ENCODE measurements around the gene ATRAID. TPM values are rescaled to one million over a fixed set of nuclear protein-coding genes. Genes with fewer than 3 reads are reported as not detected.

ATRAID gene
- total and polyA plus RNA-seq, 4 donors: 44.9 to 77.5 (median 48.9) TPM

GRCh38 chr2:27182346-27182745, 29.5 kb upstream of the ATRAID start:
- TF ChIP-seq, protein P1, sequence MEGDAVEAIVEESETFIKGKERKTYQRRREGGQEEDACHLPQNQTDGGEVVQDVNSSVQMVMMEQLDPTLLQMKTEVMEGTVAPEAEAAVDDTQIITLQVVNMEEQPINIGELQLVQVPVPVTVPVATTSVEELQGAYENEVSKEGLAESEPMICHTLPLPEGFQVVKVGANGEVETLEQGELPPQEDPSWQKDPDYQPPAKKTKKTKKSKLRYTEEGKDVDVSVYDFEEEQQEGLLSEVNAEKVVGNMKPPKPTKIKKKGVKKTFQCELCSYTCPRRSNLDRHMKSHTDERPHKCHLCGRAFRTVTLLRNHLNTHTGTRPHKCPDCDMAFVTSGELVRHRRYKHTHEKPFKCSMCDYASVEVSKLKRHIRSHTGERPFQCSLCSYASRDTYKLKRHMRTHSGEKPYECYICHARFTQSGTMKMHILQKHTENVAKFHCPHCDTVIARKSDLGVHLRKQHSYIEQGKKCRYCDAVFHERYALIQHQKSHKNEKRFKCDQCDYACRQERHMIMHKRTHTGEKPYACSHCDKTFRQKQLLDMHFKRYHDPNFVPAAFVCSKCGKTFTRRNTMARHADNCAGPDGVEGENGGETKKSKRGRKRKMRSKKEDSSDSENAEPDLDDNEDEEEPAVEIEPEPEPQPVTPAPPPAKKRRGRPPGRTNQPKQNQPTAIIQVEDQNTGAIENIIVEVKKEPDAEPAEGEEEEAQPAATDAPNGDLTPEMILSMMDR (IDR thresholded peaks at IDR 0.05; ENCODE audit: low read depth, low read length, missing input control): no peak
- TF ChIP-seq JUND (IDR thresholded peaks at IDR 0.05) (no peak), GABPA (IDR thresholded peaks at IDR 0.05 in 1 of 2, conservative IDR thresholded peaks at IDR 0.05 in 1 of 2) (no peak), RAD21 (IDR thresholded peaks at IDR 0.05) (no peak), REST (IDR thresholded peaks at IDR 0.05) (no peak), NR2F2 (IDR thresholded peaks at IDR 0.05) (no peak), SP1 (IDR thresholded peaks at IDR 0.05) (no peak), ZBTB33 (IDR thresholded peaks at IDR 0.05) (no peak)
- TF ChIP-seq, protein P2, sequence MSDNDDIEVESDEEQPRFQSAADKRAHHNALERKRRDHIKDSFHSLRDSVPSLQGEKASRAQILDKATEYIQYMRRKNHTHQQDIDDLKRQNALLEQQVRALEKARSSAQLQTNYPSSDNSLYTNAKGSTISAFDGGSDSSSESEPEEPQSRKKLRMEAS (IDR thresholded peaks at IDR 0.05): no peak
- TF ChIP-seq, protein P3, sequence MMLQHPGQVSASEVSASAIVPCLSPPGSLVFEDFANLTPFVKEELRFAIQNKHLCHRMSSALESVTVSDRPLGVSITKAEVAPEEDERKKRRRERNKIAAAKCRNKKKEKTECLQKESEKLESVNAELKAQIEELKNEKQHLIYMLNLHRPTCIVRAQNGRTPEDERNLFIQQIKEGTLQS (IDR thresholded peaks at IDR 0.05): no peak
- H3K27ac ChIP-seq (ENCODE audit: low read depth in 1 of 2, low read length in 2 of 2): peak overlapping the region in 1 of 2 donors; percentile 28

DNA sequence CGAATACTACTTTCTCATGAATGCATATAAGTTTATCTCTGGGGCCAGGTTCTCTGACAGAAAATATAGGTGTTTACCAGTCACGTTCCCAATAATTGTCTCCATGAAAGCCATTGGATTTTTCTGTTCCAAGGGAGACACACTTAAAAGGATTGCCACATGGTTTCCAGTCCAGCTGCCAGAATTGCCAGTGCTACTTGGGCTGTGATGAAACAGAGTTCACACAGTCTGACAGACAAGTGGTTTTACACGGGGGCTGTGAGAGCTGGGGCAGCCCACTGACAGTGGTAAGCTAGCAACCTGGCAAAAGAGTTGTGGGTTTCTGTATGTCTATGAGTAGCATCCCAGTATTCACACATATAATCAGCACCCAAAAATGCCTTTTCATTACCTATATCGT, 27.7 kb upstream of the ATRAID start:
- Histone ChIP-seq H3K27me3 (ENCODE audit: control insufficient read depth in 4 of 4, insufficient read depth in 4 of 4, low read length in 3 of 4) (no peaks in the 10 kb centered on the region), H3K36me3 (ENCODE audit: control insufficient read depth in 4 of 4, insufficient read depth in 3 of 4, low read depth in 1 of 4, low read length in 3 of 4) (no peaks in the 10 kb centered on the region), H3K9me3 (ENCODE audit: control insufficient read depth in 4 of 4, low read length in 3 of 4) (no peaks in the 10 kb centered on the region), H3K27ac (ENCODE audit: low read depth in 1 of 2, low read length in 2 of 2) (peak overlapping the region; percentile 81 to 96), H3K9ac (ENCODE audit: low read depth in 1 of 2, low read length in 2 of 2) (no peak overlapping the region), H3K4me1 (ENCODE audit: control insufficient read depth in 4 of 4, insufficient read depth in 4 of 4, low read length in 3 of 4) (peaks cover 10 to 42% (median 23%) of the 10 kb centered on the region in 4 donors), H3K4me3 (ENCODE audit: low read depth in 1 of 3, low read length in 3 of 3) (no peak overlapping the region)
- no peak for DNase-seq (ENCODE audit: low spot score)
- TF ChIP-seq TAF1 (conservative IDR thresholded peaks at IDR 0.05): no peak
- TF ChIP-seq SP1 (IDR thresholded peaks at IDR 0.05): peak; percentile 51
- TF ChIP-seq JUND (IDR thresholded peaks at IDR 0.05): peak in 1 of 2 donors; percentile 56
- TF ChIP-seq RXRA (IDR thresholded peaks at IDR 0.05): peak; percentile 72 to 84
- peak; percentile 59 to 72 for TF ChIP-seq HNF4A (conservative IDR thresholded peaks at IDR 0.05)
- TF ChIP-seq, protein P2 (IDR thresholded peaks at IDR 0.05): peak; percentile 59
- no peak for TF ChIP-seq REST (IDR thresholded peaks at IDR 0.05)
- TF ChIP-seq NR2F2 (IDR thresholded peaks at IDR 0.05): no peak
- TF ChIP-seq EGR1 (IDR thresholded peaks at IDR 0.05; ENCODE audit: low read depth in 2 of 2): peak in 1 of 2 donors; percentile 33
- TF ChIP-seq, protein P3 (IDR thresholded peaks at IDR 0.05): peak; percentile 66
- TF ChIP-seq FOXA2 (IDR thresholded peaks at IDR 0.05): no peak
- peak; percentile 18 for TF ChIP-seq HNF4G (IDR thresholded peaks at IDR 0.05)
- peak; percentile 66 for TF ChIP-seq YY1 (IDR thresholded peaks at IDR 0.05)
- 53% methylated on average over 4 of the region's 4 CpGs for WGBS

More at GRCh38 chr2:27182346-27182745, 29.5 kb upstream of the ATRAID start:
- Histone ChIP-seq H3K4me3 (ENCODE audit: low read depth in 1 of 3, low read length in 3 of 3) (no peak overlapping the region), H3K36me3 (ENCODE audit: control insufficient read depth in 4 of 4, insufficient read depth in 3 of 4, low read depth in 1 of 4, low read length in 3 of 4) (no peaks in the 10 kb centered on the region), H3K4me1 (ENCODE audit: control insufficient read depth in 4 of 4, insufficient read depth in 4 of 4, low read length in 3 of 4) (peaks cover 16 to 45% (median 26%) of the 10 kb centered on the region in 4 donors), H3K27me3 (ENCODE audit: control insufficient read depth in 4 of 4, insufficient read depth in 4 of 4, low read length in 3 of 4) (no peaks in the 10 kb centered on the region), H3K9me3 (ENCODE audit: control insufficient read depth in 4 of 4, low read length in 3 of 4) (no peaks in the 10 kb centered on the region), H3K9ac (ENCODE audit: low read depth in 1 of 2, low read length in 2 of 2) (no peak overlapping the region)
- 89% methylated on average over 4 of the region's 4 CpGs for WGBS
- DNase-seq (ENCODE audit: low spot score): no peak
